Stimulated activated CD8-positive, alpha-beta memory T cell treated with anti-CD3 and anti-CD28 coated beads, Interleukin-12 subunit alpha, Interleukin-12 subunit beta, amount 100 ng/mL, for 24 hours (primary cell): Measurements from ENCODE around the gene FN3K.

Source experiments
- DNase-seq: peaks from one replicate; pipeline ENCODE4 v3.0.0-alpha.2; 2020; ENCODE audit errors: extremely low read depth

The FN3K gene

GRCh38 chr17:82734987-82735866, at the start of gene FN3K:
TSS of gene FN3K (plus strand) at chr17:82735615. CDS start at chr17:82735637, 22 bp downstream.
- no peak for DNase-seq

GRCh38 chr17:82686366-82687324, 48.8 kb upstream of the FN3K start:
- no peak for DNase-seq

GRCh38 chr17:82687375-82687861, 48.0 kb upstream of the FN3K start:
- DNase-seq: no peak

GRCh38 chr17:82687871-82688270, 47.5 kb upstream of the FN3K start:
- no peak for DNase-seq

GRCh38 chr17:82689077-82689476, 46.3 kb upstream of the FN3K start:
- no peak for DNase-seq

GRCh38 chr17:82690786-82691489, 44.5 kb upstream of the FN3K start:
- DNase-seq: no peak

- DNase-seq: no peak
Observed at GRCh38 chr17:82691714-82692113, 43.7 kb upstream of the FN3K start.

GRCh38 chr17:82692268-82692667, 43.1 kb upstream of the FN3K start:
- no peak for DNase-seq

GRCh38 chr17:82693168-82693867, 42.1 kb upstream of the FN3K start:
- DNase-seq: no peak

GRCh38 chr17:82694647-82695046, 40.8 kb upstream of the FN3K start:
- DNase-seq: no peak

GRCh38 chr17:82696259-82696658, 39.2 kb upstream of the FN3K start:
- DNase-seq: no peak

- DNase-seq: no peak
Observed at GRCh38 chr17:82696916-82697807, 38.3 kb upstream of the FN3K start.

- DNase-seq: no peak
Observed at GRCh38 chr17:82697808-82698064, 37.7 kb upstream of the FN3K start.

- peak; percentile 96 for DNase-seq
Observed at GRCh38 chr17:82698065-82698973, 37.1 kb upstream of the FN3K start, which contains the start of gene RAB40B. TSS of gene RAB40B (minus strand) at chr17:82698698. CDS start at chr17:82698596, 102 bp downstream.

GRCh38 chr17:82698974-82699442, 36.4 kb upstream of the FN3K start:
- no peak for DNase-seq

GRCh38 chr17:82699551-82699950, 35.9 kb upstream of the FN3K start:
- no peak for DNase-seq

GRCh38 chr17:82702231-82702927, 33.0 kb upstream of the FN3K start:
- DNase-seq: no peak

GRCh38 chr17:82703036-82703745, 32.2 kb upstream of the FN3K start:
- DNase-seq: no peak
